NCI-H2081 treated with DMSO at 0.1 percent for 48 hours (cell line): ENCODE measurements around the gene COA1.
"Not testable (repeated sequence)": the region's sequence is repeated elsewhere in the genome, so short reads cannot be mapped to it uniquely, and the experiment has no call there.

Experiments
- DNase-seq: peaks from one replicate; lab custom pipeline; 2025; lab: John Stamatoyannopoulos, UW

COA1 gene

GRCh38 chr7:43687866-43688265 lies 41.5 kb downstream of the COA1 start:
- DNase-seq: not testable (repeated sequence)

- DNase-seq: no peak
These were observed 42.3 kb downstream of the COA1 start for GRCh38 chr7:43686991-43687390.

GRCh38 chr7:43680736-43681135 lies 48.6 kb downstream of the COA1 start:
- DNase-seq: no peak

- no peak for DNase-seq
These were observed 49.9 kb downstream of the COA1 start for GRCh38 chr7:43679210-43680068.

- DNase-seq: no peak
These were observed 51.0 kb downstream of the COA1 start for GRCh38 chr7:43678315-43678714.

GRCh38 chr7:43677864-43678263 lies 51.5 kb downstream of the COA1 start:
- DNase-seq: no peak

- no peak for DNase-seq
These were observed 54.5 kb downstream of the COA1 start for GRCh38 chr7:43674559-43675436.

- DNase-seq: not testable (repeated sequence)
These were observed 55.9 kb downstream of the COA1 start for GRCh38 chr7:43673243-43673976.

- DNase-seq: no peak
These were observed 57.8 kb downstream of the COA1 start for GRCh38 chr7:43671521-43671920.

- no peak for DNase-seq
These were observed 59.8 kb downstream of the COA1 start for GRCh38 chr7:43669286-43670081.

- DNase-seq: no peak
These were observed 61.3 kb downstream of the COA1 start for GRCh38 chr7:43668035-43668434.

GRCh38 chr7:43666938-43667337 lies 62.4 kb downstream of the COA1 start:
- no peak for DNase-seq

- no peak for DNase-seq
These were observed 64.6 kb downstream of the COA1 start for GRCh38 chr7:43664681-43665080.

- no peak for DNase-seq
These were observed 69.2 kb downstream of the COA1 start for GRCh38 chr7:43660141-43660540.

GRCh38 chr7:43659549-43659896 lies 69.8 kb downstream of the COA1 start:
- DNase-seq: no peak

- no peak for DNase-seq
These were observed 70.4 kb downstream of the COA1 start for GRCh38 chr7:43658718-43659548.

- DNase-seq: no peak
These were observed 72.3 kb downstream of the COA1 start for GRCh38 chr7:43656997-43657396.

- DNase-seq: no peak
These were observed 73.7 kb downstream of the COA1 start for GRCh38 chr7:43655584-43655983.

- DNase-seq: no peak
These were observed 75.3 kb downstream of the COA1 start for GRCh38 chr7:43653891-43654504.

GRCh38 chr7:43653466-43653865 lies 75.9 kb downstream of the COA1 start:
- DNase-seq: no peak
